Loucy (cell line): ENCODE results near the gene HSDL1.

Experiments used
- CTCF ChIP-seq: fragments of 200-600 bp; sonication (generic); conservative IDR thresholded peaks from 2 replicates; pipeline ENCODE4 v1.5.1; 2014; ENCODE audit warnings: mild to moderate bottlenecking, antibody characterized with exemption, low read length
- EZH2phosphoT487 ChIP-seq: fragments of 200-600 bp; IDR thresholded peaks from 2 replicates; pipeline ENCODE4 v1.6.1; 2018; ENCODE audit warnings: antibody characterized with exemption, mild to moderate bottlenecking, moderate library complexity, borderline replicate concordance

GRCh38 chr16:84143081-84143480, 1.9 kb downstream of the HSDL1 start:
- no peak for TF ChIP-seq CTCF
- TF ChIP-seq EZH2phosphoT487, result no peak
